H9 (cell line): ENCODE results near the gene GTF2F2. TPM values are rescaled to one million over a fixed set of nuclear protein-coding genes. Genes with fewer than 3 reads are reported as not detected.
A peak's percentile ranks its signal among the peaks of the same experiment; 100 is the strongest.

ENCODE experiments used
- DNase-seq: peaks from one replicate; pipeline ENCODE4 v3.0.0-alpha.2; 2017
- H2AFZ ChIP-seq: one replicate; pipeline ENCODE4 v1.6.1; 2013; ENCODE audit warnings: mild to moderate bottlenecking, low read length, control low read depth, moderate library complexity
- H2AK5ac ChIP-seq: 2 replicates; pipeline ENCODE4 v1.6.1; 2013; ENCODE audit warnings: low read length, control low read depth, mixed read lengths; ENCODE audit not compliant: insufficient read length
- H2BK120ac ChIP-seq: one replicate; pipeline ENCODE4 v1.6.1; 2013; ENCODE audit warnings: low read depth, mild to moderate bottlenecking, low read length, control low read depth, inconsistent platforms; ENCODE audit not compliant: poor library complexity, severe bottlenecking
- H2BK12ac ChIP-seq: 2 replicates; pipeline ENCODE4 v1.6.1; 2013; ENCODE audit warnings: low read length, control low read depth, mixed read lengths, low read depth; ENCODE audit not compliant: insufficient read length
- H2BK15ac ChIP-seq: 2 replicates; pipeline ENCODE4 v1.6.1; 2013; ENCODE audit warnings: low read depth, low read length, control low read depth
- H2BK20ac ChIP-seq: one replicate; pipeline ENCODE4 v1.6.1; 2013; ENCODE audit warnings: low read depth, mild to moderate bottlenecking, low read length, control low read depth, inconsistent platforms; ENCODE audit not compliant: poor library complexity, severe bottlenecking
- H2BK5ac ChIP-seq: 2 replicates; pipeline ENCODE4 v1.6.1; 2013; ENCODE audit warnings: low read length, control low read depth, mixed read lengths; ENCODE audit not compliant: insufficient read length
- H3K14ac ChIP-seq: 2 replicates; pipeline ENCODE4 v1.6.1; 2013; ENCODE audit warnings: low read length, control low read depth; ENCODE audit not compliant: insufficient read depth
- H3K18ac ChIP-seq: 2 replicates; pipeline ENCODE4 v1.6.1; 2013; ENCODE audit warnings: low read depth, mild to moderate bottlenecking, mixed read lengths, low read length, control low read depth; ENCODE audit not compliant: insufficient read length
- H3K23ac ChIP-seq: 2 replicates; pipeline ENCODE4 v1.6.1; 2013; ENCODE audit warnings: low read length, control low read depth, mixed read lengths, low read depth; ENCODE audit not compliant: insufficient read length
- H3K23me2 ChIP-seq: 2 replicates; pipeline ENCODE4 v1.6.1; 2013; ENCODE audit warnings: low read depth, mild to moderate bottlenecking, mixed read lengths, low read length, control low read depth; ENCODE audit not compliant: insufficient read length, poor library complexity, severe bottlenecking
- H3K27ac ChIP-seq: 2 replicates; pipeline ENCODE4 v1.5.1; 2013; ENCODE audit warnings: low read length, control low read depth, mixed read lengths, low read depth; ENCODE audit not compliant: insufficient read length
- H3K27me3 ChIP-seq: 2 replicates; pipeline ENCODE4 v1.6.1; 2013; ENCODE audit warnings: low read length, control low read depth, inconsistent platforms; ENCODE audit not compliant: insufficient read depth
- H3K4ac ChIP-seq: 2 replicates; pipeline ENCODE4 v1.6.1; 2013; ENCODE audit warnings: low read depth, mild to moderate bottlenecking, control low read depth, inconsistent platforms, low read length, moderate library complexity
- H3K4me1 ChIP-seq: 2 replicates; pipeline ENCODE4 v1.6.1; 2013; ENCODE audit warnings: low read length, control low read depth, inconsistent platforms; ENCODE audit not compliant: insufficient read depth
- H3K4me2 ChIP-seq: 2 replicates; pipeline ENCODE4 v1.6.1; 2013; ENCODE audit warnings: low read length, control low read depth, mixed read lengths; ENCODE audit not compliant: insufficient read length, insufficient read depth
- H3K56ac ChIP-seq: 2 replicates; pipeline ENCODE4 v1.6.1; 2013; ENCODE audit warnings: low read depth, mild to moderate bottlenecking, mixed read lengths, low read length, control low read depth; ENCODE audit not compliant: insufficient read length
- H3K79me1 ChIP-seq: 2 replicates; pipeline ENCODE4 v1.6.1; 2013; ENCODE audit warnings: low read depth, mild to moderate bottlenecking, moderate library complexity, low read length, control low read depth, inconsistent platforms; ENCODE audit not compliant: insufficient read depth, poor library complexity, severe bottlenecking
- H3K79me2 ChIP-seq: 2 replicates; pipeline ENCODE4 v1.6.1; 2013; ENCODE audit warnings: low read length, control low read depth, inconsistent platforms; ENCODE audit not compliant: insufficient read depth
- H3K9ac ChIP-seq: 2 replicates; pipeline ENCODE4 v1.6.1; 2013; ENCODE audit warnings: low read length, control low read depth, mixed read lengths; ENCODE audit not compliant: insufficient read length; ENCODE audit errors: extremely low read depth
- H3K9me3 ChIP-seq: one replicate; pipeline ENCODE4 v1.6.1; 2013; ENCODE audit warnings: low read depth, low read length, inconsistent platforms; ENCODE audit not compliant: control insufficient read depth
- H3T11ph ChIP-seq: one replicate; pipeline ENCODE4 v1.6.1; 2013; ENCODE audit warnings: mild to moderate bottlenecking, low read length, control low read depth, inconsistent platforms
- H4K20me1 ChIP-seq: one replicate; pipeline ENCODE4 v1.6.1; 2013; ENCODE audit not compliant: control insufficient read depth, insufficient read length, insufficient read depth
- H4K5ac ChIP-seq: 2 replicates; pipeline ENCODE4 v1.6.1; 2013; ENCODE audit warnings: low read depth, mild to moderate bottlenecking, mixed read lengths, low read length, control low read depth; ENCODE audit not compliant: insufficient read length
- H4K8ac ChIP-seq: replicated peaks from 2 replicates; pipeline ENCODE4 v1.6.1; 2013; ENCODE audit warnings: low read length, control low read depth, mixed read lengths, low read depth; ENCODE audit not compliant: insufficient read length
- H4K91ac ChIP-seq: 2 replicates; pipeline ENCODE4 v1.6.1; 2013; ENCODE audit warnings: low read depth, mild to moderate bottlenecking, moderate library complexity, mixed read lengths, low read length, control low read depth; ENCODE audit not compliant: insufficient read length
- H3K27ac Mint-ChIP-seq, 3 experiments: 2 replicates in 2 of 3; 3 replicates in 1 of 3; pipeline ENCODE4 v1.8.0; 2020 to 2021; ENCODE audit warnings: mixed read lengths in 3 of 3, mild to moderate bottlenecking in 1 of 3, moderate library complexity in 1 of 3
- H3K27me3 Mint-ChIP-seq: 2 replicates; pipeline ENCODE4 v1.8.0; 2021; ENCODE audit warnings: low read depth, mild to moderate bottlenecking, moderate library complexity, mixed read lengths
- H3K36me3 Mint-ChIP-seq, 3 experiments: 2 replicates in 2 of 3; 3 replicates in 1 of 3; pipeline ENCODE4 v1.8.0; 2020 to 2021; ENCODE audit warnings: low read depth in 3 of 3, mixed read lengths in 3 of 3; ENCODE audit not compliant: insufficient read depth in 1 of 3
- H3K4me1 Mint-ChIP-seq, 2 experiments: 2 replicates each; pipeline ENCODE4 v1.8.0; 2020; ENCODE audit warnings: mixed read lengths in 2 of 2
- H3K4me3 Mint-ChIP-seq, 2 experiments: 2 replicates in 1 of 2; 3 replicates in 1 of 2; pipeline ENCODE4 v1.8.0; 2020 to 2021; ENCODE audit warnings: mild to moderate bottlenecking in 2 of 2, mixed read lengths in 2 of 2, moderate library complexity in 1 of 2
- H3K9me3 Mint-ChIP-seq, 2 experiments: 2 replicates in 1 of 2; 3 replicates in 1 of 2; pipeline ENCODE4 v1.8.0; 2020; ENCODE audit warnings: mild to moderate bottlenecking in 2 of 2, mixed read lengths in 2 of 2, moderate library complexity in 1 of 2
- WGBS: extraction: QIAGEN DNeasy Blood & Tissue Kit; methylation state at CpG from one replicate; pipeline ENCODE4 v1.1.7; 2013; ENCODE audit warnings: missing lambda C conversion rate, low lambda C conversion rate, mixed read lengths; ENCODE audit not compliant: insufficient read length; ENCODE audit errors: extremely low coverage; 5-methylcytosine and 5-hydroxymethylcytosine counted together
- total RNA-seq: library from RNA; stranded (reverse); gene quantifications from 2 replicates; pipeline ENCODE4 v1.2.1, GENCODE V29; 2021
- TF ChIP-seq, protein P1 (sequence below): fragments of 200-600 bp; sonication (generic); conservative IDR thresholded peaks from 3 replicates; pipeline ENCODE4 v1.8.0; 2021; ENCODE audit warnings: antibody characterized with exemption, mild to moderate bottlenecking

The GTF2F2 gene
- total RNA-seq, 1 experiment from 2014 or later, result 29.6 TPM

DNA sequence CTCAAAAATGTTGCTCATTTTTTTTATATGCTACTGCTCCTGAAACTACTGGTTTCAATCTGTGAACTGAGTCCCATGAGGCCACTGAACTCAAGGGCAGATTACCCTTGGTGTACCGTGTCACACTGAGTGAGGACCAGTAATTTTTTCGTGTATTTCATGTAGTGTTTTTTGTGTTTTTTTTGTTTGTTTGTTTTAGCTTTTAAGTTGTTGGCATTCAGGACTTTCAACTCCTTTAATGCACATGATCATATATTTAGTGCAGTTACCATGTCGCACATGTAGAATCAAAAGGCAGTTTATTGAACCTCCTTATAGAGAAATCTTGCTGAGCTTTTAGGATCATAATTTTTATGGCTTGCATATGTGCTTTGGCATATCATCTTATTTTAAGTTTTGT lies 162.7 kb downstream of the GTF2F2 start:
- Histone ChIP-seq H3K27me3 (no peaks in the 10 kb centered on the region), H2AFZ (no peak overlapping the region), H2BK12ac (no peak overlapping the region), H3K4me2 (no peak overlapping the region), H3K23ac (no peak overlapping the region), H3K4ac (no peak overlapping the region), H3K79me2 (no peaks in the 10 kb centered on the region), H4K5ac (no peak overlapping the region), H3K79me1 (no peaks in the 10 kb centered on the region), H2BK15ac (no peak overlapping the region), H3K4me1 (no peaks in the 10 kb centered on the region), H3K27ac (no peak overlapping the region), H2BK5ac (no peak overlapping the region), H4K20me1 (no peaks in the 10 kb centered on the region), H4K91ac (no peak overlapping the region), H3K9ac (no peak overlapping the region), H3T11ph (no peak overlapping the region), H3K9me3 (no peaks in the 10 kb centered on the region), H3K18ac (no peak overlapping the region), H3K23me2 (no peaks in the 10 kb centered on the region), H2AK5ac (no peak overlapping the region), H2BK120ac (no peak overlapping the region), H3K56ac (no peak overlapping the region), H2BK20ac (no peak overlapping the region), H4K8ac (no peak overlapping the region), H3K14ac (no peak overlapping the region)
- no peaks in the 10 kb centered on the region for H3K9me3 Mint-ChIP-seq
- no peaks in the 10 kb centered on the region for H3K27me3 Mint-ChIP-seq
- peaks cover 3 to 19% (median 16%) of the 10 kb centered on the region in 3 experiments; a peak in 6 of 7 replicates for H3K36me3 Mint-ChIP-seq
- no peak for DNase-seq
- H3K27ac Mint-ChIP-seq, result 0 out of 7 replicates have a peak overlapping the region, but pooled peaks of 2 of the 3 experiments have one; percentile 4 to 20
- H3K4me3 Mint-ChIP-seq, result no peak overlapping the region
- TF ChIP-seq, protein P1, sequence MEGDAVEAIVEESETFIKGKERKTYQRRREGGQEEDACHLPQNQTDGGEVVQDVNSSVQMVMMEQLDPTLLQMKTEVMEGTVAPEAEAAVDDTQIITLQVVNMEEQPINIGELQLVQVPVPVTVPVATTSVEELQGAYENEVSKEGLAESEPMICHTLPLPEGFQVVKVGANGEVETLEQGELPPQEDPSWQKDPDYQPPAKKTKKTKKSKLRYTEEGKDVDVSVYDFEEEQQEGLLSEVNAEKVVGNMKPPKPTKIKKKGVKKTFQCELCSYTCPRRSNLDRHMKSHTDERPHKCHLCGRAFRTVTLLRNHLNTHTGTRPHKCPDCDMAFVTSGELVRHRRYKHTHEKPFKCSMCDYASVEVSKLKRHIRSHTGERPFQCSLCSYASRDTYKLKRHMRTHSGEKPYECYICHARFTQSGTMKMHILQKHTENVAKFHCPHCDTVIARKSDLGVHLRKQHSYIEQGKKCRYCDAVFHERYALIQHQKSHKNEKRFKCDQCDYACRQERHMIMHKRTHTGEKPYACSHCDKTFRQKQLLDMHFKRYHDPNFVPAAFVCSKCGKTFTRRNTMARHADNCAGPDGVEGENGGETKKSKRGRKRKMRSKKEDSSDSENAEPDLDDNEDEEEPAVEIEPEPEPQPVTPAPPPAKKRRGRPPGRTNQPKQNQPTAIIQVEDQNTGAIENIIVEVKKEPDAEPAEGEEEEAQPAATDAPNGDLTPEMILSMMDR, result no peak
- peaks cover 7 to 9% of the 10 kb centered on the region in 2 experiments for H3K4me1 Mint-ChIP-seq
- WGBS, result no CpG with 5 or more reads among the region's 3 CpGs
